HG02981 (cell line): Measurements from ENCODE around the gene XPNPEP3.
"Not testable (repeated sequence)": the region's sequence is repeated elsewhere in the genome, so short reads cannot be mapped to it uniquely, and the experiment has no call there.

Experiments
- ATAC-seq: cut with Tn5 transposase; IDR thresholded peaks from one replicate; pipeline ENCODE4 v1.9.1; 2021; ENCODE audit warnings: mild to moderate bottlenecking, moderate library complexity; ENCODE audit not compliant: unreplicated experiment

XPNPEP3 gene

DNA sequence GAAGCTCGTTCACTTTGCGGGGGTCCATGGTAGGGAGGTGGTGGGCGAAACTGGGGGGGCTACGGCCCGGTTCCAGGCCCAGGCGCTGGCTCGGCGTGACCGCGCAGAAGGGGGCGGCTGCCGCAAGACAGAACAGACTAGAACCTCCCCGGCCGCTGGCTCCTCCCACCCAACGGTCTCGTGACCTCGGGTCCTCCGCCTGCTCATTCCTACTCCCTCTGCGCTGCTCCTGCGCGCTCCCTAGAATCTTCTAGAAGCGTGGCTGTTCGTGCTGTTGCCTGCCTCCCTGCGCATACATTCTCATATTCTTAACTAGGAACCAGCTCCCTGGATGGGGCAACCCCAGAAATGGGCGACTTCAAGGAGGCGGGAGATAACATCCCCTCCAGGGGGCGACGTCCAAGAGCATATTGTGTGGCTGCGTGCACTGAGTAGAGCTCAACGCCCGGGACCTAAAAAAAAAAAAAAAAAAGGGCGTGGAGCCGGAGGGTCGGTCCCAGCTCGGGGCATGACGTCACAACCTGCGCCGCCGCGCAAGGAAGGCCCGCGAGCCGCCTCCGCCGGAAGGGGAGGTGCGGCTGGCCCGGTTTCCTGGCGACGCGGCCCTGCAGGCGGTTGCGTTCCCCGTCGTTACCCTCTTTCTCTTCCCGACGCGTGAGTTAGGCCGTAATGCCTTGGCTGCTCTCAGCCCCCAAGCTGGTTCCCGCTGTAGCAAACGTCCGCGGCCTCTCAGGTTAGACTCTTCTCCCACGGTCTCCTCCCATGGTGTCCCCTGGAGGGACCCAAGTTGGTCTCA, at the start of gene XPNPEP3, which contains the start of gene ST13:
XPNPEP3 (plus strand) TSS at position 636 of the 796 bp plus-strand sequence; CDS start at position 670, 34 bp downstream.
ST13 (minus strand) TSS at position 127 of the 796 bp plus-strand sequence; CDS start at position 28, 99 bp downstream.
- peak; percentile 87 for ATAC-seq

- no peak for ATAC-seq
Measured at GRCh38 chr22:40808018-40808841, 48.7 kb upstream of the XPNPEP3 start.

DNA sequence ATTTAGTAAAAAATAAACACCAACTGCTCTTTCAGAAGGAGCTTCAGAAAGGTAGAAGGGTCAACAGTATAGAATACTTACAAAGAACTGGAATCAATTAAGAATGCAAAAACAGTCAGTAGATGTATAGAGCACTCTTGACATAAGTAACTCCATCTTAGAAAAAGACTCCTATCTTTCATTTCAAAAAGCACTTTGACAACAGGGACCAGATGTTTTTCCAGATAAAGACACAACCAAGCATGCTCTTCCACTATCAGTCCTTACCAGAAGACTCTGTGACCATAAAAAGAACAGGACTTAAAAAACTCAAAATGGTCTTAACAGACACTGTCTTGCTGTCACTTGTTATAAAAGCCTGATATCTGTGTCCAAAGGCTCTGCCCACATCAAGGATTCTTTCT, 43.0 kb upstream of the XPNPEP3 start:
- no peak for ATAC-seq

DNA sequence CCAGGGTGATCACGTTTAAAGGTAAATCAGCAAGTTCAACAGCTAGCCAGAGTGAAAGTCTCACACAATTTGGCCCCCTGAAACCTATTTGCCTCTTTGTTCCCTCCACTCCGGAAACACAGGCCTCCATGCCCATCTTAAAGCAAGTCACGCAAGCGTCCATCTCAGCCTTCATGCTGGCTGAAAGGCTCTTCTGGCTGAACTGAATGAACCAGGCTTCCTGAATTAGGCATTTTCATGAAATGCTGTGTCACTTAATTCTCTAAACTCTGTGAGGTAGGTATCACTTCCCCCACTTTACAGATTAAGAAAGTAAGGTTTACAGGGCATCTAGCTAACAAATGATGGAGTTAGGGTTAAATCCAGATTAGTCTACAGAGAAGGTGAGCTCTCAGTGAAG, 39.2 kb upstream of the XPNPEP3 start:
- no peak for ATAC-seq

GRCh38 chr22:40818192-40818746, 38.7 kb upstream of the XPNPEP3 start:
- no peak for ATAC-seq

DNA sequence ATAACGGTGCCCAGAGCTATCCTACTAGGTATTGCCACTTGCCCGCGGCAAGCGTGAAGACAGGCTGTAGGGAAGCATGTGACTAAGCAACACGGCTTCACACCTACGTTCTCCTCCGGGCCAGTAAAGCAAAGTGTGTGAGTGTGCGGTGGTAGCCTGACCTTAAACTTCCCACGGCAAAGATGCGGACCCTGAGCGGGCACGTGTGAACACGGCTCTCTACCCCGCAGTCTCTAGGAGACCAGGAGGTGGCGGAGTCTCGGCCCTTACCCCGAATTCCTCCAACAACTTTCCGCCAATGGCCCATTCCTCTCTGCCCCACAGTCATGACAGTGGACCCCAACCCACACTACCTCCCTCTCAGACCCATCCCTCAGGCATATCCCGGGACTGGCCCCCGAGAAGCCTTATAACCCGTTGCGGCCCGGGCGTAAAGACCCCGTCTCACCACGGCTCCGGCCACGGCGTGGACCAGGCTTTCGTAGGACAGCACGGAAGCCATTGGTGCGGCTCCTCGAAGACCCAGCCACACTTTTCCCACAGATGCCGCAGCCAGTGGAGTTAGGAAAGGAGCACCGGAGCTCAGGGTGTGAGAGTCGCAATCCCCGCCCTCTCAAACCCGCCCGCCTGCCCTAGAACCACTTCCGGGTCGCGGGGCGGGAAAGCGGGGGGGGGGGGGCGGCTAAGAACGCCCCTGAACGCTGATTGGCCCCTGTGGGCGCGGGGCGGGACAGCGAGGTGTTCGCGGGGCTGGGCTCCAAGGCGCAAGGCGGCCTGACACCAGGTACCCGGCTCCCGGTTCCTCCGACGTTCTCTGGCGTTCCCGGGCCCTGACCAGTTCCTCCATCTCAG, 38.0 kb upstream of the XPNPEP3 start, which contains the start of gene SLC25A17:
SLC25A17 (minus strand) TSS at position 600 of the 852 bp plus-strand sequence; CDS start at position 502, 98 bp downstream.
- ATAC-seq: peak; percentile 75

- no peak for ATAC-seq
Measured at GRCh38 chr22:40819599-40820140, 37.3 kb upstream of the XPNPEP3 start.

DNA sequence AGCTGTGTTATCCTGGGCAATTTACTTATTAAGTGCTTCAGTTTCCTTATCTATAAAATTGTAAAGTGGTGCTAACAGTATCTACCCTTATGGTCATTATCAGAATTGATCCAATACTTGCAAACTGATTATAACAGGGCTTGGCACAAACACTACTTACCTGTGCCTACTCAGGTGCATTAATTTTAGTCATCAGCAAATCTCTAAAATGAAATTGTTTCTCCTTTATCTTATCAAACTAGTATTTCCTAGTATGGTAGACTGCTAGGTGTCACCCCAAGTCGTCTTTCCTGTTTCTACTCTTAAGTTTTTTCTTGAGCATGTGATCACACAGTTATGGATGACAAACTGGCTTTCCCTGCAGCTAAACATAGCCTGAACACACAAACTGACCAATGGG, 33.5 kb upstream of the XPNPEP3 start:
- no peak for ATAC-seq

DNA sequence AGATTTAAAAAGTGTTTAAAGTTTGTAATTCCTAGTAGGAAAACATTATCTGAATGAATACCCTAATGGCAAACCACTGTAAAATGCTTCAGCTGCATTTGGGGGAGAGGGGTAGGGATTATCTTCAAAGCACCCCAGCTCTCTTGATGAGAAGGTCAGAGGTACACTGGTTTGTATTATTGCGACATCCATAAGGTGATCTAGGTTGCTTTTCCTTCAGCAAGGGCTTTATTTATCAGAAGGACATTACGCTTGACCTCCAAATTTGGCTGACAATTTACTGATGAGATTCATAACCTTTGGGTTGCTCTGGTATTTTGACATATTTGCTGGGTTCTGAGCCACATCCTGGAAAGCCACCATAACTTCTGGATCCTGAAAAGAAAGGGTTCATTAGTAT, 30.7 kb upstream of the XPNPEP3 start:
- not testable (repeated sequence) for ATAC-seq

- ATAC-seq: no peak
Measured at GRCh38 chr22:40826984-40827741, 29.8 kb upstream of the XPNPEP3 start.

GRCh38 chr22:40829131-40829530, 27.8 kb upstream of the XPNPEP3 start:
- no peak for ATAC-seq

DNA sequence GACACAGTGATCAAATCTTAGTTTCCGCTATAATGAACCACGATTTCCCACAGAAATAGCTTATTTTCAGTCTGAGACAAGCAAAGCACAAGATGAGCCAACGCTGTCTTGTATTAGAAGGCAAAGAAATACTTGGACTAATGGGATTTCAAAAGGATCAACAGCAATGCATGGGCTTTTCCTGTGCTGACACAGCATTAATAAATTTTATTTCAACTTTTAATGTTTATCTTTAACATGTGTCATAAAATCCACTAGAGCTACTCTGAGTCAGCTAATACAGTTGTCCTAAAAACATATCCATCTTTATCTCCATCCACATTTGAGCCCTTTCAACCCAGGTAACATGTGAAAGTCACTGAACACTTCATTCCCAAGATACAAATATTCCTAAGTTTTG, 22.3 kb upstream of the XPNPEP3 start:
- ATAC-seq: no peak

DNA sequence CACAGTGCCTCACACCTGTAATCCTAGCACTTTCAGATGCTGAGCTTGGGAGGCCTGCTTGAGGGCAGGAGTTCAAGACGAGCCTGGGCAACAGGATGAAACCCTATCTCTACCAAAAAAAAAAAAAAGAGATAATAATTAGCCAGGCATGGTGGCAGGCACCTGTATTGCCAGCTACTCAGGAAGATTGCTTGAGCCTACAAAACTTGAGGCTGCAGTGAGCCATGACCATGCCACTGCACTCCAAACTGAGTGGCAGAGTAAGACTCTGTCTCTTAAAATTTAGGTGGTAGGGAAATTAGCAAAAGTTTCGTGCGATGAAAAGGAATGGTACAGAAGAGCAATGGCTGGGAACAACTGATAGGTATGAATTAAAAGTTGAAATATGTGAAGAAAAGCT, 18.5 kb upstream of the XPNPEP3 start:
- ATAC-seq: no peak

DNA sequence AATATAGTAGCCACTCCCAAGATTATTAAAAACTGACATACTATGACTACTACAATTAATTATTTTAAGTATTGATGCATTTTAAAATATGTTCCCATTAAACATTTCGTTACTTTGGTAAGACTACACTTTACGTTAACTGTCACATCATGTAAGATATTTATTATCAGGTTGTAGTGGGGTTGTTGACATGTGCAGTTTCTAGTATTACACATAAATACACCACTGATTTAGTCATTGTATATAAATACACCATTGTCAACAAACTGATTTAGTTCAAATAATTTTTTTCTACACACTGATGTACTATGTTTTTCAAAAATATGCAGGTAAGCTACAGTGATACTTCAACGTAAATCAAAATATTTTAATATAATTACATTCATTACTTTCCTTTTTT, 12.0 kb upstream of the XPNPEP3 start:
- ATAC-seq: no peak

- ATAC-seq: not testable (repeated sequence)
Measured at GRCh38 chr22:40845816-40846215, 11.1 kb upstream of the XPNPEP3 start.

GRCh38 chr22:40853333-40853732, 3.6 kb upstream of the XPNPEP3 start:
- ATAC-seq: no peak

DNA sequence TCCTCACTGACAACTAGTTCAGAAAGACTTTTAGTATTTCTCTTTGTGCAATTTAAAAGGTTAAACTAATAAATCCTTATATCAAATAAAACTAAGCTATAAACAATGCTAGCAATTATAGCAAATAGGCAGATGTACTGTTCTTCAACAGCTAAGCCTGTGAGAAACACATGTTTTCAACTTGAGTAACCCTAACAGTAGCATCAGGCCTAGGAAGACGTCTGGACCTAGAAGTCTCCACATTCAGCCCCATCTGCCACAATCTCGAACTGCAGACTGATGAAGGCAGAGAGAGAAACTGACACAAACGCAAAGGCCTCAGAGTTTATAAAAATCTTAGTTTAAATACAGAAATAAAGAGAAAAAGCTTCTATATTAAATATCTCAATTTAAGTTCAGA, 3.0 kb upstream of the XPNPEP3 start:
- ATAC-seq: no peak

DNA sequence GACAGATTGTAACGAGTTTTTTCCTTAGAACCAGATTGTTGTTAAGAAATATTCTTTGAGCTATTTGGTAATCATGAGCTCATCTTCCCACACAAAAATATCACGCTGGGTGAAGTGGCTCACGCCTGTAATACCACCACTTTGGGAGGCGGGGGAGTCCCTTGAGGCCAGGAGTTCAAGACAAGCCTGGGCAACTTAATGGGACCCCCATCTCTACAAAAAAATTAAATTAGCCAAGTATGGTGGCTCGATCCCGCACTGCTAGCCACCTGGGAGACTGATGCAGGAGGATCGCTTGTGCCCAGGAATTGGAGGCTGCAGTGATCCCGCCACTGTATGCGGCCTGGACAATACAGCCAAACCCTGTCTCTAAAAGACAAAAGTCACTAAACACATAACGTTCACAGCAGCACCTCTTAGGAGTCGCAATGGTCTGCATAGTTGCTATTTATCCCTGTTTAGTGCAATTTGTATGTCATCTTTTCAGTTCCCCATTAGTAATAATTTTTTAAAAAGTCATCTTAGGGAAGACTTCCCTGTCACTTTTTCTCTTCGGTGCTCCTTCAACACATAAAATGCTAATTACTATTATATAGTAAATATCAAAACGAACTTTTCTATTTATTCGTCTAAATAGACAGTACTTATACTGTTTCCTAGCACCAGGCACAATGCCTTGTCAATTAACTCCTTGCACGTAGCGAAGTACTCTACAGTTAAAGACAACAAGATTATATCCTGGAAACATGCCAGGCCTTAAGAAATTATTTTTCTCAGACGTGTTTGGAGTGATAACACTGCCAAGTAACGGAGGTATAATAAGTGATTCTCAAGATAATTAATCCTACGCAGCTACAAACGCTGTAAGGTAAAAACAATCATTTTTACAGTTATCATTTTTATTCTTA, 1.6 kb upstream of the XPNPEP3 start:
- no peak for ATAC-seq
